OCI-LY7 (cell line): ENCODE measurements around the gene PGGHG. TPM values are rescaled to one million over a fixed set of nuclear protein-coding genes. Genes with fewer than 3 reads are reported as not detected.

Source experiments
- BruUV-seq: library from RNA; stranded (reverse); fragments of 400-500 nt; replicated peaks from 2 replicates; lab custom pipeline; 2021; lab: Mats Ljungman, UMichigan
- CTCF ChIA-PET: fragments of 300-600 bp; sonication (Branson Sonifier 250); formaldehyde crosslinking; loops from one replicate; lab custom pipeline; 2022; ENCODE audit warnings: antibody characterized with exemption; ENCODE audit not compliant: unreplicated experiment; lab: Charles Lee
- POLR2A ChIA-PET: fragments of 300-600 bp; sonication (Branson Sonifier 250); formaldehyde crosslinking; loops from one replicate; lab custom pipeline; 2022; ENCODE audit warnings: antibody characterized with exemption; lab: Charles Lee
- DNase-seq: peaks from one replicate; pipeline ENCODE4 v3.0.0-alpha.2; 2015; ENCODE audit warnings: low spot score
- H2AFZ ChIP-seq: fragments of 200-600 bp; sonication (generic), shearing (Covaris generic); 2 replicates; pipeline ENCODE4 v1.6.1; 2014; ENCODE audit warnings: mild to moderate bottlenecking, antibody characterized with exemption, low read length, moderate library complexity
- H3K27ac ChIP-seq: fragments of 200-600 bp; sonication (generic); 2 replicates; pipeline ENCODE4 v1.5.1; 2014; ENCODE audit warnings: mixed run types, low read depth, mild to moderate bottlenecking, moderate library complexity, low read length, inconsistent platforms; ENCODE audit not compliant: poor library complexity, severe bottlenecking
- H3K36me3 ChIP-seq: fragments of 200-600 bp; sonication (generic); 2 replicates; pipeline ENCODE4 v1.6.1; 2014; ENCODE audit warnings: mild to moderate bottlenecking, antibody characterized with exemption, low read length, moderate library complexity, mixed read lengths; ENCODE audit not compliant: insufficient read depth
- H3K4me1 ChIP-seq: fragments of 200-600 bp; sonication (generic); 2 replicates; pipeline ENCODE4 v1.5.1; 2014; ENCODE audit warnings: mild to moderate bottlenecking, low read length; ENCODE audit not compliant: insufficient read depth, poor library complexity, severe bottlenecking
- H3K4me2 ChIP-seq: fragments of 200-600 bp; sonication (generic); 2 replicates; pipeline ENCODE4 v1.6.1; 2014; ENCODE audit warnings: mild to moderate bottlenecking, low read length
- H3K4me3 ChIP-seq: fragments of 200-600 bp; sonication (generic); 2 replicates; pipeline ENCODE4 v1.5.1; 2014; ENCODE audit warnings: mild to moderate bottlenecking, low read depth, low read length; ENCODE audit not compliant: poor library complexity, severe bottlenecking
- H3K79me2 ChIP-seq: fragments of 200-600 bp; sonication (generic); 2 replicates; pipeline ENCODE4 v1.6.1; 2016; ENCODE audit warnings: low read depth, mild to moderate bottlenecking, low read length, moderate library complexity, mixed read lengths; ENCODE audit not compliant: insufficient read depth
- H3K9me2 ChIP-seq: fragments of 200-600 bp; sonication (generic); 2 replicates; pipeline ENCODE4 v1.6.1; 2016; ENCODE audit warnings: mild to moderate bottlenecking, low read length, mixed read lengths; ENCODE audit not compliant: insufficient read depth
- H3K9me3 ChIP-seq: fragments of 200-600 bp; sonication (generic); 2 replicates; pipeline ENCODE4 v1.6.1; 2014; ENCODE audit warnings: mild to moderate bottlenecking, mixed run types, low read length, mixed read lengths
- H4K20me1 ChIP-seq: fragments of 200-600 bp; sonication (generic); 2 replicates; pipeline ENCODE4 v1.6.1; 2014; ENCODE audit warnings: mild to moderate bottlenecking, antibody characterized with exemption, low read length, moderate library complexity, mixed read lengths; ENCODE audit not compliant: insufficient read depth
- CTCF ChIP-seq: fragments of 200-600 bp; sonication (generic); conservative IDR thresholded peaks from 2 replicates; pipeline ENCODE4 v1.5.1; 2014; ENCODE audit warnings: mild to moderate bottlenecking, antibody characterized with exemption, low read length, moderate library complexity, mixed read lengths
- EZH2phosphoT487 ChIP-seq: fragments of 200-600 bp; sonication (generic); IDR thresholded peaks from 2 replicates; pipeline ENCODE4 v1.6.1; 2018; ENCODE audit warnings: low read depth, borderline replicate concordance, mild to moderate bottlenecking, mixed run types, antibody characterized with exemption, low read length, moderate library complexity, mixed read lengths
- intact Hi-C: fragments of 100-400 bp; cut with micrococcal nuclease; formaldehyde crosslinking; loops from one replicate; pipeline ENCODE4 v1.10.0; 2022; ENCODE audit not compliant: unreplicated experiment
- total RNA-seq, 2 experiments: library from RNA; depleted of rRNA in 1 of 2; stranded (reverse); fragments of >200 nt in 1 of 2; shearing (Covaris generic) in 1 of 2; gene quantifications; 2 replicates each; pipeline ENCODE4 v1.2.3, GENCODE V29; 2014 to 2022

PGGHG gene
- total RNA-seq, 2 experiments from 2014 or later: 0.93 to 6.3 TPM

GRCh38 chr11:340539-341512 is 51.9 kb downstream of the PGGHG start:
- TF ChIP-seq EZH2phosphoT487 (no peak), CTCF (no peak)
- ChIA-PET CTCF (interaction anchor here (0.8 to 1.3 kb wide), 3 partner anchors 10 to 34 kb away, joined by 4 to 5 read pairs (median 5); no protein-coding TSS in a partner anchor), POLR2A (interaction anchor here (0.7 to 4.6 kb wide), 10 partner anchors 8 to 466 kb away, joined by 3 to 63 read pairs (median 6); no protein-coding TSS in a partner anchor)
- Histone ChIP-seq H3K27ac (peak overlapping the region; percentile 57), H3K4me2 (peak overlapping the region; percentile 60), H3K4me3 (peak overlapping the region; percentile 44), H3K36me3 (no peaks in the 10 kb centered on the region), H3K9me3 (no peaks in the 10 kb centered on the region), H2AFZ (peak overlapping the region; percentile 79; the same call in 1 of the 2 replicates), H3K4me1 (peaks cover 47% of the 10 kb centered on the region), H3K79me2 (no peaks in the 10 kb centered on the region), H4K20me1 (no peaks in the 10 kb centered on the region), H3K9me2 (no peaks in the 10 kb centered on the region)
- intact Hi-C loops: loop anchor here (10.0 kb wide), 1 partner anchor 1184 kb away; no protein-coding TSS in a partner anchor
- DNase-seq: peak; percentile 55
- TSS peak; percentile 92 for BruUV-seq

- CTCF ChIA-PET: no interaction called here
- Histone ChIP-seq H3K27ac (peak overlapping the region; percentile 57), H3K4me3 (no peak overlapping the region), H3K9me3 (no peaks in the 10 kb centered on the region), H3K79me2 (no peaks in the 10 kb centered on the region), H3K9me2 (no peaks in the 10 kb centered on the region), H3K4me1 (peaks cover 35% of the 10 kb centered on the region), H3K4me2 (0 out of 2 replicates have a peak overlapping the region, but pooled peaks have one; percentile 60), H3K36me3 (no peaks in the 10 kb centered on the region), H4K20me1 (no peaks in the 10 kb centered on the region), H2AFZ (peak overlapping the region; percentile 34; the same call in 1 of the 2 replicates)
- POLR2A ChIA-PET: interaction anchor here (1.6 kb wide), 1 partner anchor 13 kb away, joined by 6 read pairs; no protein-coding TSS in a partner anchor
- DNase-seq: no peak
- BruUV-seq: no TSS peak
- intact Hi-C loops: loop anchor here (10.0 kb wide), 1 partner anchor 1182 kb away; no protein-coding TSS in a partner anchor
- no peak for TF ChIP-seq EZH2phosphoT487
- TF ChIP-seq CTCF: no peak
These were observed 53.4 kb downstream of the PGGHG start for GRCh38 chr11:342328-342727.
